GM18519 (cell line): ENCODE results near the gene FAM43A.

Source experiments
- ATAC-seq: cut with Tn5 transposase; IDR thresholded peaks from one replicate; pipeline ENCODE4 v1.9.1; 2021; ENCODE audit warnings: mild to moderate bottlenecking, moderate library complexity; ENCODE audit not compliant: unreplicated experiment, low FRiP score

Gene FAM43A

DNA sequence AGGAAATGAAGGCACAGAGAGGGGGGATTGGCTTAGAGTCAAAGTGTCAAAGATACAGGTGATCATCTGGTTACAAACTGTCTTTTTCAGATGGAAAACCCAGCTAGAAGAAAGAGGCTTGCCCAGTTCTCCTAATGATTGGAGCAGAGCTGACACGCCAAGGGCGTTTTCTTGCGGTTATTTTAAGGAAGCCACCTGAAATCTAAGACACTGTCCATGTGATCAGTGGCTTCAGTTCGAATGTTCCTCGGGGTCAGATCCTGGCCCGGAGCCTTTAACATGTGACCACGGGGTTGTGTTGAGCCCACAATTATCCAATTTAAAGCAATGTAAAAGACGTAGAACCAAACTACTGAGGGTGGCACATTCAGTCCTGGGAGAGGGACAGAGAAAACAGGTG lies 19.5 kb downstream of the FAM43A start:
- ATAC-seq, result no peak

- ATAC-seq, result no peak
These were observed 20.1 kb downstream of the FAM43A start for GRCh38 chr3:194705761-194706160.

GRCh38 chr3:194707147-194707540 lies 21.5 kb downstream of the FAM43A start:
- no peak for ATAC-seq

DNA sequence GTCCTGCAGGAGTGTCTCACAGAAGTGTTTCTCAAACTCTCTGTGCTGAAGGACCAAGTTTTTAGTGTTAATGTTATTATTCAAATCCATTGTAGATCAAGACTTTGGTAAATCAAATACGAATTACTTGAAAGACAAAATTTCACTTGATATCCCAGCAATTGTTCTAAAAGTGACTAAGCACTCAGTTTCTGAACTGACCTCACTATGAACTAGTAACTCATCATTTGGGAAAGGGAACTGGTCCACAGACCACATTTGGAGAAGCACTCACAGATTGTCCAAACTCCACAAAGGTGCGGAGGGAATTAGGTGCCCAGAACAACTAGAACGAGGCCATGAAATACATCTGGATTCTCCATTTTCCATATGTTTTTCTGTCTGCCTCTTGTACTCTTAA lies 25.6 kb downstream of the FAM43A start:
- ATAC-seq, result no peak

GRCh38 chr3:194711913-194712312 lies 26.2 kb downstream of the FAM43A start:
- no peak for ATAC-seq

- no peak for ATAC-seq
These were observed 27.8 kb downstream of the FAM43A start for GRCh38 chr3:194713299-194714136.

DNA sequence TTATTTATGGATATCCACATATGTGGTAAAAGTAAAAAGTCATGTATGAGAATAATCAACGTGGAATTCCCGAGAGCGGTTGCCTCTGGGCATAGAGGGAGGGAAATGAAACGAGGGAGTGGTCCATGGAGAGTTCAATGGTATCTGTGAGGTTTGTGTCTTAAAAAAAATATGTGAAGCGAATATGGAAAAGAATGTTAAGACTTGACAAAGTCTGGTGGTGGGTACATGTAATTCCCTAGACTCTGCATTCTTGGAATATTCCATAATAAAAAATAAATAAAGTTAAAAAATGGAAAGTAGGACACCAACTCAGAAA lies 28.4 kb downstream of the FAM43A start:
- no peak for ATAC-seq

DNA sequence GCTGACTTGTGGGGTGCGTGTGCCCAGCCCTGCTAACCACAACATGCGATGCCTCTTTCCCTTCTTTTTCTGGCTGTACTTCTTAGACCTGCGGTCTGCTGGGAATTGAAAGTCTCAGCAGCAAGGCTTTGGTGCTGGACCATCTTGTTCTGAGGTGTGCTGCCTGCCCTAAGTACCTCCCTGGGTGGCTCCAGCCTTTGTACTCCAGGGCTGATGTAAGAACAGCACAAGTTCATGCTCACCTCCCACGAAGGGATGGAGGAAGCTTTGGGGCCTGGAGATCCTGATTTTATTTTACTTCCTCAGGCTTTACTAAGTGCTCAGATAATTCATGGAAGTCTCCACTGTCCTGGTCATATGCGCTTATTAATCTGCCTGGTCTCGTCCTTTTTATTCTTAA lies 28.9 kb downstream of the FAM43A start:
- no peak for ATAC-seq

GRCh38 chr3:194715022-194715800 lies 29.5 kb downstream of the FAM43A start:
- ATAC-seq, result no peak

DNA sequence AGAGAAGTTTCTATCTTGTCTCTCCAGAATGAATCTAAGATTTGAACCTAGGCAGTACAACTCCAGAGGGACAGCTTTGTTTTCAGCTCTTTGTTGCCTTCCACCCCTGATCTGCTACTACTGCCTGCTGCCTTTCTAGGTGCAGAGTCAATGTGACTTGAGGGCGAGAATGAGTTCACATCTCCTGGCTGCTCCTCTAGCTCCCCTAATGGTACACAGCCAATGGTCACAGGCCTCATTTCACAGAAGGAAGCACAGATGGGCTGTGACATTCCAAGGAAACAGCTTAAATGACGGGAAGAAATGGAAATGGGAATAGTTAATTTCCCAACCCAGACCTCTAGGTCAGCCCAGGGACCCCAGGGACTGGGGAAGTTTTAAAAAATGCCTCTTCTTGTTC lies 32.4 kb downstream of the FAM43A start:
- ATAC-seq, result no peak

- no peak for ATAC-seq
These were observed 34.4 kb downstream of the FAM43A start for GRCh38 chr3:194720048-194720447.

GRCh38 chr3:194723846-194724618 lies 38.3 kb downstream of the FAM43A start:
- no peak for ATAC-seq

DNA sequence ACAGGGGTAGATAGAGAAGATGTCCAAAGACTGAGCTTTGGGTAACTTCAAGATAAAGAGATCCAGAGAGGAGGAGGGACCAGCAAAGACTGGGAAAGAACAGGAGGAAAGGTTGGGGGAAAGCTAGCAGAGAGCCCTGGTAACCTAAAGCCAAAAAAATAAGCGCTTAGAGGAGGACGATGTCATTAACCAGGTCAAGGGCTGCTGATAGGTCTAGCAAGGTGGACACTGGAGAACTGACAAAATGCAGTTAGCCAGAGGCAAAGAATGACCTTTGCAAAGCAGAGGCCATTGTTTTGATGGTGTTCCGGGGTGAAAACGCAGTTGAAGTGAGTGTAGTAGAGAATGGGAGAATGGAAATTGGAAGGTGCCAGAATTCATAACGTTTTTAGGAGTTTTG lies 39.7 kb downstream of the FAM43A start:
- no peak for ATAC-seq

DNA sequence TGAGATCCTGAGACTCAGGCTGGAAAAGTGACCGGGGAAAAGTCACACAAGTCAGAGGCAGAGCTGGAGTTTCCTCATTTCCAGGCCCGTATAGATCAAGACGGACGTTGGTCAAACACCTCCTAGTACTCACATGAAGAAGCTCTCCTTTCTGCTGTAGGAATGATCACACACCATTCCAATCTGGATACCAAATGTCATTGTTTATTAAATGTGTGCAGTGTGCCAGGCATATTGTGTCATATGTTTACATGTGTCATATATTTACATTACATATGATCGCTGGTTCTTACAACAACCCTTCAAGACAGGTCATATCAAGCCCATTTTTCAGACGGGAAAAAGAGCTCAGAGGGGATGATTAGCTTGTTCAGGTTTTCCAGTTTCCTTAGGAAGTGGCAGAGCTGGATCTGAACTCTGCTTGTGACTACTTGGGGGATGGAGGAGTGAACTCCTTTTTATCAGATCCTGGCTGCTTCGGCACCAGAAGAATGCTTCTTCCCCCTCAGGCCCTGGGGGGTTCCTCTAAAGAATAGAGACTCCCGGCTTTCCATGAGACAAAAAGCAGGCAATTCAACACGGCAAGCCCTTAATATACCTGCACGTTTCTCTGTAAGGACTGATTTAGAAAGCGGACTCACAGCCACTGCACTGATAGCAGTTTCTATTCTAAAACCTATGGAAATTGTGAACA lies 41.9 kb downstream of the FAM43A start:
- no peak for ATAC-seq

GRCh38 chr3:194728986-194729385 lies 43.3 kb downstream of the FAM43A start:
- ATAC-seq, result no peak

GRCh38 chr3:194730365-194730764 lies 44.7 kb downstream of the FAM43A start:
- ATAC-seq, result no peak

DNA sequence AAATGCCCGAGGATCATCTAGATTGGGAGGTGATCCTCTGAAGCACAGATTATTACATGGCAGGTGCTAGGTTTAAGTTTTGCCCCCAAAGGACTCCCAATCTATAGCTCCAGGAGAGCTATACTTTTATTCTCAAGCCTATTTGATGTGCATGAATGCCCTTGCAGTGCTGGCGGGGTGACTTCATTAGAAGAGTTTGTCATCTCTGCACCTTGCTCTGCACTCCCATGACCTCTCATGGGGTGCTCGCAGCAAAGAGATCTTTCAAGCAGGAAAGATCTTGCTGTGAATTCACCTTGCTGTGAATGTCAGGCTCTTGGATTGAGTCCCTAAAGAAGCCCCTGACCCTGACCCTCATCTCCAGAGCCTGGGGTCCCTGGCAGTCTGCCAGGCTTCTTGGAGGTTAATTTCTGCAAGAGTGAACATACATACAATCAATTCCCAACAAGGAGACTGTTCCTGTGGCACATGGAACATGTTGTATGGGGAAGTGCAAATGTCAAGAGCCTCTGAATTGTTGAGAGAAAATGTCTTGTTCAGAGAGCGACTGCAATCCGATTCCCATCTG lies 45.9 kb downstream of the FAM43A start:
- no peak for ATAC-seq

DNA sequence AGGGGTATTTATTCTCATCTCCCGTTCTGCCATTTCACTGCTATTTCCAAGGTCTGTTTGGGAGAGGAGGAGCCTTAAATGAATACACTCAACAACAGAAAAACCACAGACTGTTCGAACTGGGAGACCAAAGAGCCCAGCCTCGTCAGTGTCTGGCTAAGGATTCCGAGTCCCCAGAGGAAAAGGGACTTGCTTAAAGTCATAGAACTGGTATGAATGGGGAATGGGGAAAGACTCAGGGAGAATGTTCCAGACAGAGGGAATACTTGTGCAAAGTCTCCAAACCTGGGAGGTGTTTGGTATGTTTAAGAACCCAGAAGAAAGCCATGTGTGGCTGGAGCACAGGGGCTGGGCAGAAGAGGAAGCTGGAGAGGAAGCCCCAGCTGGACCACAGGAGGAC lies 46.9 kb downstream of the FAM43A start:
- ATAC-seq, result no peak

GRCh38 chr3:194736277-194736895 lies 50.7 kb downstream of the FAM43A start:
- ATAC-seq, result no peak
